ENCODE results near the gene PLCE1. TPM values are rescaled to one million over a fixed set of nuclear protein-coding genes. Genes with fewer than 3 reads are reported as not detected.

The PLCE1 gene
- total and polyA plus RNA-seq, 2 experiments from 2014 or later = 0.10 to 0.58 TPM

DNA sequence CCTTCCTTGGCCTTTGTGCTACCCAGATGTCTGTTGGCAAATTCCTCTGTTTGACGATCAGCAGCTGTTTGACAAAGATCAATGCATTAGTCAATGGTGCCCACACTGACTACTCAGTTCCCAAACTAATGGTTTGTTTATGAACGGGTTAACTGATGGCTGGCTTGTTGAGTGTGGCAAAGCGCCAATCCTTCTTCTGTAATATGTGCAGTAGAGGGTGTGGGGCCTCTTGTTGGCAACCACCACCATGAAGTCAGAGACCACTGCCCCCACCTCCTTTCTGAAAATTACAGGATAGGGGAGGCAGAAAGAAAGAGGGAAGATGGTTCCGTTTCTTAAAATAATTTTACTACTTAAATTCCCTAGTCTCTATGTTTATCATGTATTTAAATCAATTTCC lies 2.6 kb upstream of the PLCE1 start (continued):
- TF ChIP-seq ZNF462 (CRISPR knock-in tag; IDR thresholded peaks at IDR 0.05) = no peak
- TF ChIP-seq EZH2phosphoT487 (IDR thresholded peaks at IDR 0.05; ENCODE audit: unreplicated experiment) = no peak
- TF ChIP-seq, protein P1, sequence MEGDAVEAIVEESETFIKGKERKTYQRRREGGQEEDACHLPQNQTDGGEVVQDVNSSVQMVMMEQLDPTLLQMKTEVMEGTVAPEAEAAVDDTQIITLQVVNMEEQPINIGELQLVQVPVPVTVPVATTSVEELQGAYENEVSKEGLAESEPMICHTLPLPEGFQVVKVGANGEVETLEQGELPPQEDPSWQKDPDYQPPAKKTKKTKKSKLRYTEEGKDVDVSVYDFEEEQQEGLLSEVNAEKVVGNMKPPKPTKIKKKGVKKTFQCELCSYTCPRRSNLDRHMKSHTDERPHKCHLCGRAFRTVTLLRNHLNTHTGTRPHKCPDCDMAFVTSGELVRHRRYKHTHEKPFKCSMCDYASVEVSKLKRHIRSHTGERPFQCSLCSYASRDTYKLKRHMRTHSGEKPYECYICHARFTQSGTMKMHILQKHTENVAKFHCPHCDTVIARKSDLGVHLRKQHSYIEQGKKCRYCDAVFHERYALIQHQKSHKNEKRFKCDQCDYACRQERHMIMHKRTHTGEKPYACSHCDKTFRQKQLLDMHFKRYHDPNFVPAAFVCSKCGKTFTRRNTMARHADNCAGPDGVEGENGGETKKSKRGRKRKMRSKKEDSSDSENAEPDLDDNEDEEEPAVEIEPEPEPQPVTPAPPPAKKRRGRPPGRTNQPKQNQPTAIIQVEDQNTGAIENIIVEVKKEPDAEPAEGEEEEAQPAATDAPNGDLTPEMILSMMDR (conservative IDR thresholded peaks at IDR 0.05; ENCODE audit: low read depth in 2 of 2) = no peak
- no peak for TF ChIP-seq CREB1 (CRISPR knock-in tag; IDR thresholded peaks at IDR 0.05; ENCODE audit: low read depth)

GRCh38 chr10:93991596-93992284 lies 2.0 kb upstream of the PLCE1 start:
- peaks cover 17% of the 10 kb centered on the region; the same call in 2 of the 3 replicates for H3K4me1 Mint-ChIP-seq
- Histone ChIP-seq H3K36me3 (ENCODE audit: insufficient read depth) (no peaks in the 10 kb centered on the region), H3K27me3 (ENCODE audit: insufficient read depth) (peaks cover 71% of the 10 kb centered on the region), H3K4me3 (no peak overlapping the region), H3K79me2 (replicated peaks; ENCODE audit: insufficient read depth) (no peaks in the 10 kb centered on the region), H3F3A (replicated peaks; ENCODE audit: low read depth) (no peaks in the 10 kb centered on the region), H2AFZ (no peak overlapping the region), H4K20me1 (replicated peaks; ENCODE audit: insufficient read depth) (peaks cover 3% of the 10 kb centered on the region; the same call in 1 of the 2 replicates), H3K9me2 (ENCODE audit: insufficient read depth) (no peaks in the 10 kb centered on the region), H3K4me2 (no peak overlapping the region), H3K27ac (ENCODE audit: low read depth) (no peak overlapping the region), H3K4me1 (ENCODE audit: insufficient read depth) (0 out of 2 replicates have a peak, but pooled peaks cover 3% of the 10 kb centered on the region)
- ATAC-seq (peak; percentile 29), DNase-seq (ENCODE audit: low spot score) (peak; percentile 49)
- H3K27me3 Mint-ChIP-seq (ENCODE audit: insufficient read depth, low read depth, poor library complexity) = peaks cover 57% of the 10 kb centered on the region
- TF ChIP-seq POLR2AphosphoS5 (IDR thresholded peaks at IDR 0.05; ENCODE audit: low read depth) = no peak
- TF ChIP-seq ZNF114 (CRISPR knock-in tag; IDR thresholded peaks at IDR 0.05) = no peak
- no peak for TF ChIP-seq EZH2phosphoT487 (IDR thresholded peaks at IDR 0.05; ENCODE audit: unreplicated experiment)
- TF ChIP-seq JUNB (IDR thresholded peaks at IDR 0.05; ENCODE audit: unreplicated experiment) = no peak
- TF ChIP-seq, protein P2, sequence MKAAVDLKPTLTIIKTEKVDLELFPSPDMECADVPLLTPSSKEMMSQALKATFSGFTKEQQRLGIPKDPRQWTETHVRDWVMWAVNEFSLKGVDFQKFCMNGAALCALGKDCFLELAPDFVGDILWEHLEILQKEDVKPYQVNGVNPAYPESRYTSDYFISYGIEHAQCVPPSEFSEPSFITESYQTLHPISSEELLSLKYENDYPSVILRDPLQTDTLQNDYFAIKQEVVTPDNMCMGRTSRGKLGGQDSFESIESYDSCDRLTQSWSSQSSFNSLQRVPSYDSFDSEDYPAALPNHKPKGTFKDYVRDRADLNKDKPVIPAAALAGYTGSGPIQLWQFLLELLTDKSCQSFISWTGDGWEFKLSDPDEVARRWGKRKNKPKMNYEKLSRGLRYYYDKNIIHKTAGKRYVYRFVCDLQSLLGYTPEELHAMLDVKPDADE (IDR thresholded peaks at IDR 0.05) = no peak
- no peaks in the 10 kb centered on the region; the same call in 2 of the 3 replicates for H3K36me3 Mint-ChIP-seq (ENCODE audit: low read depth)
- no peak overlapping the region for H3K4me3 Mint-ChIP-seq
- no peaks in the 10 kb centered on the region; the same call in 2 of the 3 replicates for H3K9me3 Mint-ChIP-seq
- no peak overlapping the region for H3K27ac Mint-ChIP-seq
